Measurements from ENCODE around the gene AJM1. TPM values are rescaled to one million over a fixed set of nuclear protein-coding genes. Genes with fewer than 3 reads are reported as not detected.

AJM1 gene
- total RNA-seq, 1 experiment from 2014 or later = 2.7 TPM

DNA sequence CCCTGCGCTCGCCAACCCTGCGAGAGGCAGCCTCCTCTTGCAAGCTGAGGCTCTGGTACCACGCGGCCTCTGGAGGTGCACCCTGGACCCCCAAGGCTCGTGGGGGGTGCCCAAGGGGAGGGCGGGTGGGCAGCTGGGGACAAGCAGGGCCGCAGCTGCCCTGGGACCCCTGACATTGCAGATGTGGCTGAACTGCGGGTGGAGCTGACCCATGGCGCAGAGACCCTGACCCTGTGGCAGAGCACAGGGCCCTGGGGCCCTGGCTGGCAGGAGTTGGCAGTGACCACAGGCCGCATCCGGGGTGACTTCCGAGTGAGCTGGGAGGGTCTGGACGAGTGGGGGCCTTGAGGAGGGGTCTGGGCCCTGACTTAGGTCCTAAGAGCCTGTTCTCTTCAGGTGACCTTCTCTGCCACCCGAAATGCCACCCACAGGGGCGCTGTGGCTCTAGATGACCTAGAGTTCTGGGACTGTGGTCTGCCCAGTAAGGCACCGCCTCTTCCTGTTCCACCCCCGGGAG is 11.4 kb downstream of the AJM1 start:
- no peak for DNase-seq (ENCODE audit: extremely low read depth, low read depth)

DNA sequence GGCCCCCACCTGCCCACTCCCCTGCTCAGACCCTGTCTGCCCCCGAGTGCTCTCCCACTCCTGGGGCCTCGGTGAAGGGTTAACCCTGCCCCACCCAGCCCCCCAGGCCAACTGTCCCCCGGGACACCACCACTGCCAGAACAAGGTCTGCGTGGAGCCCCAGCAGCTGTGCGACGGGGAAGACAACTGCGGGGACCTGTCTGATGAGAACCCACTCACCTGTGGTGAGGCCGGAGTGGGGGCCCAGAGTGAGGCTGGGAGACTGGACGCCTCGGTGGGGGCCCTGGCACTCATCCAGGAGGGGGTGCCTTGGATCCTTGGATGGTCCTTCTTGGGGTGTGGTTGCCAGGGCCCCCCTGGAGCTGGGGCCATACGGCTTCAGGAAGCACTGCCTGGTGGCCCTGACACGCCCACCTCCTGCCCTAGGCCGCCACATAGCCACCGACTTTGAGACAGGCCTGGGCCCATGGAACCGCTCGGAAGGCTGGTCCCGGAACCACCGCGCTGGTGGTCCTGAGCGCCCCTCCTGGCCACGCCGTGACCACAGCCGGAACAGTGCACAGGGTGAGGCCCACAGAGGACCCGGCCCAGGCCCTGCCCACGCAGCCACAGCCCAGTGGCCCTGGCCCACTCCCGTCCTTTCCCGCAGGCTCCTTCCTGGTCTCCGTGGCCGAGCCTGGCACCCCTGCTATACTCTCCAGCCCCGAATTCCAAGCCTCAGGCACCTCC is 12.0 kb downstream of the AJM1 start:
- no peak for DNase-seq (ENCODE audit: extremely low read depth, low read depth)

DNA sequence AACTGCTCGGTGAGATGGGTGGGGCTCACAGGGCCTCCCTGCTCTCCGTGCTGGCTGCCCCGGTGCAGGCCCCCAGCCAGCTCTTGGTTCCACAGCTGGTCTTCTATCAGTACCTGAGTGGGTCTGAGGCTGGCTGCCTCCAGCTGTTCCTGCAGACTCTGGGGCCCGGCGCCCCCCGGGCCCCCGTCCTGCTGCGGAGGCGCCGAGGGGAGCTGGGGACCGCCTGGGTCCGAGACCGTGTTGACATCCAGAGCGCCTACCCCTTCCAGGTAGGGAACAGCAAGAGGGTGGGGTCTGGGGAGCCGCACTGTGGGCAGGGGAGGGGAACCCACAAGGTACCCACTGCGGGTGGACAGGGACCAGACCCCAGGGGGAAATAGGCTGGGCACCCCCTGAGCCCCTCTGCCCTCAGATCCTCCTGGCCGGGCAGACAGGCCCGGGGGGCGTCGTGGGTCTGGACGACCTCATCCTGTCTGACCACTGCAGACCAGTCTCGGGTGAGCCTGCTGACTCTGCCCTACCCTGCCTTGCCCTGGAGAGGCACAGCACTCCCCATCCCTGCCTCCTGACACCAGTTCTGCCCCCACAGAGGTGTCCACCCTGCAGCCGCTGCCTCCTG is 12.7 kb downstream of the AJM1 start:
- DNase-seq (ENCODE audit: extremely low read depth, low read depth) = no peak

DNA sequence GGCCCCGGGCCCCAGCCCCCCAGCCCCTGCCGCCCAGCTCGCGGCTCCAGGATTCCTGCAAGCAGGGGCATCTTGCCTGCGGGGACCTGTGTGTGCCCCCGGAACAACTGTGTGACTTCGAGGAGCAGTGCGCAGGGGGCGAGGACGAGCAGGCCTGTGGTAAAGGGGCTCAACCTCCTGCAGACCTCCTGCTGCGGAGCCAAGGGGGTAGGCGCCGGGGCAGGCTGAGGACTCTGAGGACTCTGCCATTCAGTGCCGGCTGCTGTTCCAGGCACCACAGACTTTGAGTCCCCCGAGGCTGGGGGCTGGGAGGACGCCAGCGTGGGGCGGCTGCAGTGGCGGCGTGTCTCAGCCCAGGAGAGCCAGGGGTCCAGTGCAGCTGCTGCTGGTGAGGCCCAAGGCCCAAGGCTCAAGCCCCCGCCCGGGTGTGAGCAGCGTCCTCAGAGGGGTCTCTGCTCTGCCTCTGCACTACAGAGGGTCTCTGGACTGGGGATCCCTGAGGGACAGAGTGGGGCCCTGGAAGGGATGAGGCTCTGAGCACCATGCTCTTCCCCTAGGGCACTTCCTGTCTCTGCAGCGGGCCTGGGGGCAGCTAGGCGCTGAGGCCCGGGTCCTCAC is 13.3 kb downstream of the AJM1 start:
- DNase-seq (ENCODE audit: extremely low read depth, low read depth) = no peak

DNA sequence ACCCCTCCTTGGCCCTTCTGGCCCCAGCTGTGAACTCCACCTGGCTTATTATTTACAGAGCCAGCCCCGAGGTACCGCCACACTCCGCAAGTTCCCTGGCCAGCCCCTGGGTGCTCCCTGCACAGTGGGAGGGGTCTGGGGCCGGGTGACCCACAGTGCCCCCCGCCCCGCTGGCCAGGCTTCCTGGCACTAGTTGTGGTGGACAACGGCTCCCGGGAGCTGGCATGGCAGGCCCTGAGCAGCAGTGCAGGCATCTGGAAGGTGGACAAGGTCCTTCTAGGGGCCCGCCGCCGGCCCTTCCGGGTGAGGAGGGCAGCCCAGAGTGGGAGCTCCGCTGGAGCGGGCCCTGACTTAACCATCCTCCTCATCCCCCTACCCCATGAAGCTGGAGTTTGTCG is 13.8 kb downstream of the AJM1 start:
- DNase-seq (ENCODE audit: extremely low read depth, low read depth) = no peak

DNA sequence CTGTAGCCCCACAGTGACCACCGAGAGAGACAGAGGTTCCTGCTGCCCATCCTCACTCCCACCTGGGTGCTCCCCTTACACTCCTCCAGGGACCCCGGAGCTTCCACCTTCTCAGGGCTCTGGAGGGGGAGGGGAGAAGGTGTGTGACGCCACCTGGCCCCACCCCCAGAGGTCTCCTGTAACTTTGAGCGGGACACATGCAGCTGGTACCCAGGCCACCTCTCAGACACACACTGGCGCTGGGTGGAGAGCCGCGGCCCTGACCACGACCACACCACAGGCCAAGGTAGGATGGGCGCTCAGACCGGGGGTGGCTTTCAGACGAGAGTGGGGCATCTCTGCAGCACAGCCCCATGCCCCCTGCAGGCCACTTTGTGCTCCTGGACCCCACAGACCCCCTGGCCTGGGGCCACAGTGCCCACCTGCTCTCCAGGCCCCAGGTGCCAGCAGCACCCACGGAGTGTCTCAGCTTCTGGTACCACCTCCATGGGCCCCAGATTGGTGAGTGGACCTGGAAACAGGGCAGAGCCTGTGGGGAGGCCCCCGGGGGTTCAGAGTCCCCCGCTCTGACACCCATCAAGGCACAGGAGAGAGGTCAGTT is 14.4 kb downstream of the AJM1 start:
- no peak for DNase-seq (ENCODE audit: extremely low read depth, low read depth)

DNA sequence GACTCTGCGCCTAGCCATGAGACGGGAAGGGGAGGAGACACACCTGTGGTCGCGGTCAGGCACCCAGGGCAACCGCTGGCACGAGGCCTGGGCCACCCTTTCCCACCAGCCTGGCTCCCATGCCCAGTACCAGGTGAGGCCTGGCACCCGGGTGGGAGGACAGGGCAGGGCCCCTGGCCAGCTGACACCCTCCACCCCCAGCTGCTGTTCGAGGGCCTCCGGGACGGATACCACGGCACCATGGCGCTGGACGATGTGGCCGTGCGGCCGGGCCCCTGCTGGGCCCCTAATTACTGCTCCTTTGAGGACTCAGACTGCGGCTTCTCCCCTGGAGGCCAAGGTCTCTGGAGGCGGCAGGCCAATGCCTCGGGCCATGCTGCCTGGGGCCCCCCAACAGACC is 14.9 kb downstream of the AJM1 start:
- DNase-seq (ENCODE audit: extremely low read depth, low read depth) = no peak

DNA sequence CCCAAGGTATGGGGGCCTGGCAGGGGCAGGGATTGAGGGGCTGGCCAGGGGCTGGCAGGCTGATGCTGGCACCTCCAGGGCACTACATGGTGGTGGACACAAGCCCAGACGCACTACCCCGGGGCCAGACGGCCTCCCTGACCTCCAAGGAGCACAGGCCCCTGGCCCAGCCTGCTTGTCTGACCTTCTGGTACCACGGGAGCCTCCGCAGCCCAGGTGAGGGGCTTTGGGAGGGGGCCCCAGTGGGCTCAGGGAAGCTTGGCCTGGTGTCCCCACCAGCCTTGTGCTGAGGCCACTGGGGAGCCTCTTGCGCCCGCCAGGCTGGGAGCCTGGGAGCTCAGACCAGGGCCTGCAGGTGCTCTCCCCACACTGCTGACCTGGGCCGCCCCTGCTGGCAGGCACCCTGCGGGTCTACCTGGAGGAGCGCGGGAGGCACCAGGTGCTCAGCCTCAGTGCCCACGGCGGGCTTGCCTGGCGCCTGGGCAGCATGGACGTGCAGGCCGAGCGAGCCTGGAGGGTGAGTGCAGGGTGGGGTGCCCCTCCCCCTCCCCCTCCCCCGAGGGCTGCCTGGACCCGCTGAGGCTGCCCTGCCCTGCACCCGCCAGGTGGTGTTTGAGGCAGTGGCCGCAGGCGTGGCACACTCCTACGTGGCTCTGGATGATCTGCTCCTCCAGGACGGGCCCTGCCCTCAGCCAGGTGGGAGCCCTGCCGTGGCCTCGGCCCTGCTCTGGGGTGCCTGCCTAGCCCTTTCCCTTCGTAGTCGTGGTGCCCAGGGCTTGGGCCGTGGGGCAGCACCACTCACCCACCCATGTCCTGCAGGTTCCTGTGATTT is 15.5 kb downstream of the AJM1 start:
- no peak for DNase-seq (ENCODE audit: extremely low read depth, low read depth)

DNA sequence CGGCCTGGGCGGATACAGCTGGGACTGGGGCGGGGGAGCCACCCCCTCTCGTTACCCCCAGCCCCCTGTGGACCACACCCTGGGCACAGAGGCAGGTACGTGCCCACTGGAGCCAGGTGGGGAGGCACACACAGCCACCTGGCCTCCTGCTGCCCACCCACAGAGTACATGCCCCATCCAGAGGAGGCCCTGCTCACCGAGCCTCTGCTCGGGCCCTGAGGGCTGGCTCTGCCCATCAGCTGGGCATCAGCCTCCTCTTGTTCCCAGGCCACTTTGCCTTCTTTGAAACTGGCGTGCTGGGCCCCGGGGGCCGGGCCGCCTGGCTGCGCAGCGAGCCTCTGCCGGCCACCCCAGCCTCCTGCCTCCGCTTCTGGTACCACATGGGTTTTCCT is 16.2 kb downstream of the AJM1 start:
- no peak for DNase-seq (ENCODE audit: extremely low read depth, low read depth)

DNA sequence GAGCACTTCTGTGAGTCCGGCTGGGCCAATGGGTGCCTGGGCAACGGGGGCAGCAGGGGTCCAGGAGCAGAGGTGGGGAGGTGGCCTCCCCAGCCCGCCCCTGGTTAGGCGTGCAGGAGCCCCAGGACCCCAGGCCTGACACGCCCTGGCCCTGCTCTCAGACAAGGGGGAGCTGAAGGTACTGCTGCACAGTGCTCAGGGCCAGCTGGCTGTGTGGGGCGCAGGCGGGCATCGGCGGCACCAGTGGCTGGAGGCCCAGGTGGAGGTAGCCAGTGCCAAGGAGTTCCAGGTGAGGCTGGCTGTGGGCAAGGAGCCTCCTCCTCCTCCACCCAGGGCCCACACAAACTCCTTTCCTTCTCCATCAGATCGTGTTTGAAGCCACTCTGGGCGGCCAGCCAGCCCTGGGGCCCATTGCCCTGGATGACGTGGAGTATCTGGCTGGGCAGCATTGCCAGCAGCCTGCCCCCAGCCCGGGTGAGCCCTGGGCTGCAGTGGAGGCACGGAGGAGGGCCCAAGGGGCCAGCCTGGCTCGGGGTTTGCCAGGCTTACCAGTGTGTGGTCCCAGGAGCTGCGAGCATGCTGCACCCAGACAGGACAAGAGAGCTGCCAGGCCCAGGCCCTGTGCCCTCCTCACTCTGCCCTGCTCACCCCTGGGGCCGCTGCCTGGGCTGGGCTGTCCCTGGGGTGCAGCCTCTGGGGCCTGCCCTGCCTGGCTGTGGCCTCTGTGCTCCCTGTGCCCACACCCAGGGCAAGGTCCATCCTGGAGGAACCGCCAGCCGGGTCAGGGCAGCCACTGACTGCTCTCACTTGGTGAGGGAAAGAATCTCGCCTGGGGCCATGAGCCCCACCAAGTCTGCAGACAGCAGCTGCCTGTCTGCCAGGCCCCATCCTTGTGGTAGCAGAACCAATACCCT is 16.8 kb downstream of the AJM1 start:
- no peak for DNase-seq (ENCODE audit: extremely low read depth, low read depth)

DNA sequence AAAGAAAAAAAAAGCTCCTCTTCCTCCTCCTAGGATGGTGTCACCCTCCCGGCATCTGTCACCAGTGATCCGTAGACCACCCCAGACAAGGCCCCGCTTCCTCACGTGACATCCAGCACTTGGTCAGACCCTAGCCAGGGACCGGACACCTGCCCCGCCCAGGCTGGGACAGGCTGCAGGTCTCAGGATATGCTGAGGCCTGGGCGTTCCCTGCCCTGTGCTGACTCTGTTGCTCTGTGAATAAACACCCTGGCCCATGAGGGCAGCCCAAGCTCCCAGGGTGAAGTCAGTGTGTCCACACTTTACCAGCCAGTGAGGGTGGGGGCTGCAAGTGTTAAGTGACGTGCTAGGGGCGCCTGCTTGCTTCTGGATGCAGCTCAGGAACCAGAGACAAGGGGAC is 18.3 kb downstream of the AJM1 start:
- DNase-seq (ENCODE audit: extremely low read depth, low read depth) = no peak

DNA sequence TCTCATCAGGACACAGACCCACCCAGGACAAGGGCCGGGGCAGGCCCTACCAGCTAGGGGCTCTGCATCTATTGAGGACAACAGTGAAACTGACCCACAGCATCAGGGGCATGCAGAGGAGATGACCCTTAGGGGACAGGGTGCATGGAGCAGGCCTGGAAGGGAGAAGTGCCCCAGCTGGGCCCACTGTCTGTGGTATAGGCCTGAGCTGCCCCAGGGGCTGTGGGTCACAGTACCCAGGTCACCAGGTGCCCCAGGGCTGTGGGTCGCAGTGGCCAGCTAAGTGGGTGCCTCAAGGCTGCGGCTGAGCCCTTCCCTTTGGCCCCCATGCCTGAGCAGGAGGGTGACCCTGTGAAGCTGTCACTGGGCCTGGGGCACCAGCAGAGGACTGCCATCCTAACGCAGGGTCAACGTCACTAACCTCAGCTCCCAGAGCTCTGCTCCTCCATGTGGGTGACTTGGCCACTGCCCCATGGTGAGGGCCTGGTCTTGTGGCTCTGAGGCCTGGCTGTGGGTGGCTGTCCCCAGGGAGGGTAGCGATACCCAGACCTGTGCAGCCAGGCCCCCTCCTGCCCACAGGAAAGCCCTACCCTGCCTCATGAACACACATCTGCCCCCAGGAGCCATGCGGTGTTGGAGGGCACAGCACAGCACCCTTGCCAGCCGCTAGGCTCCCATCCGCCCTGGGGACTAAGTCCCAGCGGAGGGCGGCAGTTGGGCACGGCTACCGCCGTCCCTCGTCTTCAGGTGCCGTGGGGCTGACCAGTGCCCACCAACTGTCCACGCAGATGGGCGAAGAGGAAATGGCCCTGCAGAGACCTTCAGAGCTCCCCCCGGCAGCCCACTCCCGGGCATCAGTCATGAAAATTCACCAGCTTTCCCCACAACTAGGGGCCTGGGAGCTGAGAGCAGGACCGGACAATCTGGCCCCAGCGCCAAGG is 18.9 kb downstream of the AJM1 start:
- DNase-seq (ENCODE audit: extremely low read depth, low read depth) = no peak

DNA sequence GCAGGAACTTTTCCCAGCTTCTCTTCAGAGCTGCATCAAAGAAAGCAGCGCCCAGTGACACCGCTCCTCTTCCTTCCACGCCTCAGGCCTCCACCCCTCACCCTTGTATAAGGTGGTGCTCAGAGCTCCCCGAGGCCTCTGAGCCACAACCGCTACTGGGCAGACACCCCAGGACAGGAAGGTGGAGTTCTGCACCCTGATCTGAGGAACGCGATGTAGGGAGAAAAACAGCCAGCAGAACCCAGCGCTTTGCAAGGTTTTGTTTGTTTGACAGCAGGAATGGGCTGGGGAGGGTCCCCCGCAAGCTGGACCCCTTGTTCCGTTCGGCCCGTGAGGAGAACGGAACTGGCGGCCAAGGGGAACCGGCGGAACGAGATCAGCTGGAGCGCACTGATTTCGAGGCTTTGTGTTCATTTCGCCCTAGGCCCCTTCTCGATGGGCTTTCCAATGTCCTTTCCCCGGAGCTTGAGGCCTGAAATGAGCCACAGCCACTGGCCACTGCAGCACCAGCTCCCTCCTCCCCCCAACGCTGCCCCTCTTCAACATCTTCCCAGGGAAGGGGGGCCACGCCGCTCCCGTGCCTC is 19.7 kb downstream of the AJM1 start:
- DNase-seq (ENCODE audit: extremely low read depth, low read depth) = no peak

DNA sequence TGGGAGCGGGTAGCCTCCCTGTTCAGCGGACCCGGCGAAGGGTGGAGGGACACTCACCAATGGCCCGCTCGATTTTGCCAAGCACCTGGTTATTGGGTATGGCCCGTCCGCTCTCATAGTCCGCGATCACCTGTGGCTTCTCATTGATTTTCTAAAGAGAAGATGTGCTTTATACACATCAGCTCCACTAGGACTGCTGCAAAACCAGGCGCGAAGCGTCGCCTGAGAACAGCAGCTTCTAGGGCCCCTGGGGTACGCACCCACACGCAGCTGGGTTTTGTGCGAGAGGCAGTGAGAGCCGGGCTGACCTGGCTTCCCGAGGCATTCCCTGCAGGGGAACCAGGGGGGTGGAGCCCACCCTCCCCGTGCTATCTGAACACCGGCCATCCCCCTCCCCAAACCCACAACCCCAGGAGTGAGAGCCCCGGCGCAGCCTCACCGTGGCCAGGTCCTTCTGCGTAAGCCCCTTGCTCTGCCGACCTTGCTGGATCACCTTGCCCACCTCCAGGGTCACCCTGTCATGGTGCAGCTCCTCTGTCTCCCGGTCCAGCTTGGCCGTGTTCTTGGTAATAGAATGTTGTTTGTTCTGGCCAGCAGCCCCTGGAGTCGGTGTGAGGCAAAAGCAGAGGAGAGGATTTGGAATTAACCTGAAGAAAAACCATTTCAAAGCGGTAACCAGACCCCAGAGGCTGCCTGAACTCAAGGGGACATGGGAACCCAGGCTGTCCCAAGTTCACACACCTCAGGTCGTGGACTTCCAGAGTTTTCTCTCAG is 20.8 kb downstream of the AJM1 start:
- no peak for DNase-seq (ENCODE audit: extremely low read depth, low read depth)

DNA sequence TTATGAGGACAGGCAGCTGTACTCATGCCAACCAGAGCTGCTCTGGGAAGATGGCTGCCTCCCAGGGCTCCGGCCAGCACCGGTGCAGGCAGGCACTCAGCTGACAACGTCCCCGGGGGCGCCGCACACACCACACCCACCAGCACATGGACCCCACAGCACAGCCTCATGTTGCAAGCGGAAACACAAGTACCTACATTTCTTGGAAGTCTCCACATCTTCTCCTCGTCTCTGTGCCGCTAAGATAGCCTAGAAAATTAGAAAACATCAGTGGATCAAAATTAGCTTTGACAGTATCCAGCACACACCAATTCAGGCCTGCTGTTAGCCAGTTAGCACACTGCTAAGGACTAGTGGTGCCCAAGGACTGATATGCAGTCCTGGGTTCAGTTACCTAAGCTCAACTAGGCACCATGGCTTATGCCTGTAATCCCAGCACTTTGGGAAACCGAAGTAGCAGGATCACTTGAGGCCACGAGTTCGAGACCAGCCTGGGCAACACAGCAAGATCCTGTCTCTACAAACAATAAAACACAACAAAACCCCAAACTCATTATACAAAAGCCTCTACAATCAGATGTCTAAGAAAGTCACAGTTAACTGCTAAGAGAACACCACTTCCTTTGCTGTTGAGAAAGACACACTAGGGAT is 21.5 kb downstream of the AJM1 start:
- no peak for DNase-seq (ENCODE audit: extremely low read depth, low read depth)

DNA sequence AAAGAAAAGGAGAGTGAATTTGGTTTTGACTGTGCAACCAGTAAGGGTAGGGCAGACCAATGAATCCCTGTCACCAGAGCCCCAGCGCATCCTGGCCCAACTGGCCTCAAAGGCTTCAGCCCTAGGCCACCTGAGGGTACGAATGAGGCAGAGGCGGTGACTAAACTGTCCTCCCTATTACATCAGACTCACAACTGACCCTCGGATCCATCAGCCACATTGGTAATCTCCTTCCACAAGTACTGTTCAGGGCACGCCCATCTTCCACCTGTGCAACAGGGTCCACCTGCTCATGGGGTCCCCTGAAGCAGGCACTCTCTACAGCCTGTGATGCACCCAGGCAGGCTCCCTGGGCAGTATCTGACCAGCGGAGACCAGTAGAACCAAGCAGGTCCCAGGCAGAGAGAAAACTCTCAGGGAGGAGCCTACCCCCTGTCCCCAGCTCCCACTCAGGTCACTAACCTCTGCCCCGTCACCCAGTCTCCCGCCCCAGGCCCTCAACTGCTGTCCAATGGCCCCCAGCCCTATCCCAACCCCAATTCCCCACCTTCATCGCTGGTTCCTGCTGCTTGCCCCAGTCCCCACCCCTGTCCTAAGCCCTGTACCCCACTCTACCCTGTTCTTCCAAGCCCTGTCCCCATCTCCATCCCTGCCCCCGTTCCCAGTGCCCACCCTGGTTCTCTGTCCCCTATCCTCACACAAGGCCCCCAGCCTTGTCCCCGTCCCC is 22.9 kb downstream of the AJM1 start:
- DNase-seq (ENCODE audit: extremely low read depth, low read depth) = no peak
